Mucosa of descending colon (tissue), 3 donors: ENCODE results near the gene MYO18B. TPM values are rescaled to one million over a fixed set of nuclear protein-coding genes. Genes with fewer than 3 reads are reported as not detected.

Experiments used
- ATAC-seq: fragments of 200-7000 bp; cut with Tn5 transposase; one replicate; pipeline ENCODE4 v1.9.1; 2020; ENCODE audit warnings: mild to moderate bottlenecking, moderate library complexity
- DNase-seq, 3 donors: peaks; one replicate each; pipeline ENCODE4 v3.0.0-alpha.2; 2020
- H3K36me3 ChIP-seq: fragments of 200-600 bp; one replicate; pipeline ENCODE4 v1.8.0; 2021; ENCODE audit warnings: low read depth, mild to moderate bottlenecking
- H3K4me1 ChIP-seq: fragments of 200-600 bp; one replicate; pipeline ENCODE4 v1.8.0; 2021; ENCODE audit warnings: low read depth, mild to moderate bottlenecking
- H3K4me3 ChIP-seq: fragments of 200-600 bp; one replicate; pipeline ENCODE4 v1.8.0; 2021; ENCODE audit warnings: mild to moderate bottlenecking
- H3K9me3 ChIP-seq: fragments of 200-600 bp; one replicate; pipeline ENCODE4 v1.8.0; 2021; ENCODE audit warnings: mild to moderate bottlenecking
- intact Hi-C, 2 donors: fragments of 100-400 bp; cut with DNase I in 1 of 2; cut with micrococcal nuclease in 1 of 2; formaldehyde crosslinking; loops; one replicate each; pipeline versions ENCODE4 v1.11.0 to v1.11.1; 2022; cut with DNase I, micrococcal nuclease
- total RNA-seq, 3 donors: library from RNA; stranded (reverse); fragmentation: NEBNext Ultra II Directional in 2 of 3; extraction: Animal tissue kit (Norgen Biotek cat#: 25700) in 2 of 3; gene quantifications; one replicate each; pipeline versions ENCODE4 v1.2.1 to v1.2.4, GENCODE V29; 2021 to 2023
- TF ChIP-seq, protein P1 (sequence below): fragments of 200-600 bp; IDR thresholded peaks from one replicate; pipeline ENCODE4 v1.8.0; 2022; ENCODE audit warnings: antibody characterized with exemption, mild to moderate bottlenecking
- donor health status: DM: no; HTN: no; CAD: no; lungs with moderate emphysema.
- donor health status: DM: no; HTN: no; CAD: no.
- donor health status: DM: no; HTN: yes; CAD: no.

The MYO18B gene
- total RNA-seq, 3 donors from 2014 or later, result 0.03 to 0.17 (median 0.12) TPM

DNA sequence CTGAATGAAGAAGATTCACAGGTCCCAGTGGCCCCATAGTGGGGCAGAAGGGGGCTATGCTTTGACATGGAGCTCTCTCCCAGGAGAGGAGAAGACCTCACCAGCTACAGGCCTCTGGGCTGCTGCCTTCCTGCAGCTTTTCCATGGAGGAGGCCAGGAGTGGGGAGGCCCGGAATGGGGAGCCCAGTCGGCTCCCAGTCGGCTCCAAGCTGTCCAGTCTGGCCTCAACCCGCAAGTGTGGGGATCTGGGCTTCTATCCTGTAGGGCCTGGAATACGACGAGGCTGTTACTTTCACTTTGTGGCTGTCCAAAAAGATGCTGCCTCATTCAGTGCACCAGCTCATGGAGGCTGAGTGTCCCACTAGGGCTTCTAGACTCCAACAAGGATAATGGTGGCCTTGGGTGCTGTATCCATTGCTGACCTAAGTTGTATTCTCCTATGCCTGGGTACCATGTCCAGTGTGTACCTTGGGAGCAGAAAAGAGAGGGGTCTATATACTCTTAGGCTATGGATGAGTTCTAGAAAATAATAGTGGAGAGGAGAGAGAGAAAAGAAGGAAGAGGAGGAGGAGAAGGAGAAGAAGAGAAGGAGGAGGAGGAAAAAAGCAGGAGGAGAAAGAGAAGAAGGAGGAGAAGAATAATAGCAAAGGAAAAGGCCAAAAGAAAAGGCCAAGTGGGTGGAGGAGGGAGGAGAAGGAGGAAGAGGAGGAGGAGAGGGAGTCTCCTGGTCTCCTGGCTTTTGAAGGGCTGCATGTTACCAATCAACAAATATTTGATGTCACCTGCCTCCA is 1.1 kb downstream of the MYO18B start:
- intact Hi-C loops, result no loop called here
- Histone ChIP-seq H3K36me3 (no peaks in the 10 kb centered on the region), H3K4me1 (peaks cover 3% of the 10 kb centered on the region), H3K9me3 (no peaks in the 10 kb centered on the region), H3K4me3 (no peak overlapping the region)
- TF ChIP-seq, protein P1, sequence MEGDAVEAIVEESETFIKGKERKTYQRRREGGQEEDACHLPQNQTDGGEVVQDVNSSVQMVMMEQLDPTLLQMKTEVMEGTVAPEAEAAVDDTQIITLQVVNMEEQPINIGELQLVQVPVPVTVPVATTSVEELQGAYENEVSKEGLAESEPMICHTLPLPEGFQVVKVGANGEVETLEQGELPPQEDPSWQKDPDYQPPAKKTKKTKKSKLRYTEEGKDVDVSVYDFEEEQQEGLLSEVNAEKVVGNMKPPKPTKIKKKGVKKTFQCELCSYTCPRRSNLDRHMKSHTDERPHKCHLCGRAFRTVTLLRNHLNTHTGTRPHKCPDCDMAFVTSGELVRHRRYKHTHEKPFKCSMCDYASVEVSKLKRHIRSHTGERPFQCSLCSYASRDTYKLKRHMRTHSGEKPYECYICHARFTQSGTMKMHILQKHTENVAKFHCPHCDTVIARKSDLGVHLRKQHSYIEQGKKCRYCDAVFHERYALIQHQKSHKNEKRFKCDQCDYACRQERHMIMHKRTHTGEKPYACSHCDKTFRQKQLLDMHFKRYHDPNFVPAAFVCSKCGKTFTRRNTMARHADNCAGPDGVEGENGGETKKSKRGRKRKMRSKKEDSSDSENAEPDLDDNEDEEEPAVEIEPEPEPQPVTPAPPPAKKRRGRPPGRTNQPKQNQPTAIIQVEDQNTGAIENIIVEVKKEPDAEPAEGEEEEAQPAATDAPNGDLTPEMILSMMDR, result no peak
- no peak for DNase-seq
- ATAC-seq, result no peak

DNA sequence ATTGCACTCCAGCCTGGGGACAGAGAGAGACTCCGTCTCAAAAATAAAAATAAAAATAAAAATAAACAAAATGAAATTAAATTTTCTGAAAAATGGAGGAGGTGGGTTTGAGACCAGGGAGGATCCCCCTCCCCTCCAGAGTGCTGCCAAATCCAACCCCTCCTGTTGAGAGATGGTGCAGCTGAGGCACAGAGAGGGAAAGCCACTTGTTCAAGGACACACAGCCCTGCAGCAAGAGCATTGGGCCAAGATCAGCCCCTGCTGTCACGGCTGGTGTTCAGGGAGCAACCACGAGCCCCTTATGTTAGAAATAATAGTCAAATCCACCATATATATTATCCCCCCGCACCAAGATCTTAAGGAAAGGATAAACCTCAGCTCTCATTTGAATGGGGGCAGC is 2.7 kb downstream of the MYO18B start:
- no peak for ATAC-seq
- intact Hi-C loops, result no loop called here

DNA sequence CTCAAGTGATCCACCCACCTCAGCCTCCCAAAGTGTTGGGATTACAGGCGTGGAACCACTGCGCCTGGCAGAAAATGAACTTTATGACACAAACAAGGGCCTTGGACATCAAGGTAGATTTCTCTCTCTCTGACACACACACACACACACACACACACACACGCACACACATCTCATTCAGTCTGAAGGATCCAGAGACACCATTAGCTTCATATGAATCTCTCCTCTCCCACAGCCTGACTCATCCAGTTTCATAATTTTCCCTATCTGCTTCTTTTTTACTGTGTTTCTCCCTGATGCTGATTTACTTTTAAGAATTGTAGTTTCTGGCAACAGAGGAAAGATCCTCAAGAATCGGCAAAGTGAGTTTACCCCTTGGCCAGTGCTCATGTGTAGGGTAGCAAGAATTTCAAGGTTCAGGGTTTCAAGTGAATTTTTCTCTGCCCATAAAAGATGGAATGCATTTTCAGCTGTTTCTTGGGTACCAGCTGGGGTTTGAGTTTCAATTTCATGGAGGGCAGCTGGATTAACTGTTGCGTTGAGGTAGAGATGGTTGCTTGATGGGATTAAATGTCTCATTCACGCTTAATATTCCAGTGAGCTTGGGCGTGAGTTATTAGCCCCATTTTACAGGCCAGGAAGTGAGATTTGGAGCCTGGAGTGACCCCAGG is 3.5 kb downstream of the MYO18B start:
- DNase-seq (no peak), ATAC-seq (no peak)
- intact Hi-C loops, result no loop called here
- no peaks in the 10 kb centered on the region for H3K9me3 ChIP-seq
- H3K4me3 ChIP-seq, result no peak overlapping the region
- TF ChIP-seq, protein P1, result no peak
- no peaks in the 10 kb centered on the region for H3K36me3 ChIP-seq
- H3K4me1 ChIP-seq, result peaks cover 3% of the 10 kb centered on the region

More for the DNA sequence above, 2.7 kb downstream of the MYO18B start:
- DNase-seq, result no peak
- TF ChIP-seq, protein P1, result no peak
- Histone ChIP-seq H3K4me1 (peaks cover 3% of the 10 kb centered on the region), H3K36me3 (no peaks in the 10 kb centered on the region), H3K4me3 (no peak overlapping the region), H3K9me3 (no peaks in the 10 kb centered on the region)

DNA sequence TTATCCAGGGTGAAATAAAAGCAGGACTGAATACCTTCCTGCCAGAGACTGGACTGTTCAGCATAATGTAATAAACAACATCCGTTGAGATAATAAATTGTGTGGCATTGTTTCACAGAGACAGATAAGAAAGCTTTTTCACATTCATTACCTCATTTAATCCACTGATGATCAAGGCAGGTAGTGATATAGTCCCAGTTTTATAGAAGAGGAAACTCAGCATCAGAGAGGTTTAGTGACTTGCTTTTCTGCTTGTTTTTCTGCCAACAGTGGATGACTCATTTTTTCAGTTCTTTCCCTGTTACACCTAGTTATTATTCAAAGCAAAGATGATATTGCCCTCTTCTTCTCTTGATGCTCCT is 4.0 kb downstream of the MYO18B start:
- TF ChIP-seq, protein P1, result no peak
- no peaks in the 10 kb centered on the region for H3K36me3 ChIP-seq
- peak; percentile 61 for ATAC-seq
- H3K4me1 ChIP-seq, result peaks cover 3% of the 10 kb centered on the region
- no peaks in the 10 kb centered on the region for H3K9me3 ChIP-seq
- intact Hi-C loops, result no loop called here
- DNase-seq, result no peak
- H3K4me3 ChIP-seq, result no peak overlapping the region

DNA sequence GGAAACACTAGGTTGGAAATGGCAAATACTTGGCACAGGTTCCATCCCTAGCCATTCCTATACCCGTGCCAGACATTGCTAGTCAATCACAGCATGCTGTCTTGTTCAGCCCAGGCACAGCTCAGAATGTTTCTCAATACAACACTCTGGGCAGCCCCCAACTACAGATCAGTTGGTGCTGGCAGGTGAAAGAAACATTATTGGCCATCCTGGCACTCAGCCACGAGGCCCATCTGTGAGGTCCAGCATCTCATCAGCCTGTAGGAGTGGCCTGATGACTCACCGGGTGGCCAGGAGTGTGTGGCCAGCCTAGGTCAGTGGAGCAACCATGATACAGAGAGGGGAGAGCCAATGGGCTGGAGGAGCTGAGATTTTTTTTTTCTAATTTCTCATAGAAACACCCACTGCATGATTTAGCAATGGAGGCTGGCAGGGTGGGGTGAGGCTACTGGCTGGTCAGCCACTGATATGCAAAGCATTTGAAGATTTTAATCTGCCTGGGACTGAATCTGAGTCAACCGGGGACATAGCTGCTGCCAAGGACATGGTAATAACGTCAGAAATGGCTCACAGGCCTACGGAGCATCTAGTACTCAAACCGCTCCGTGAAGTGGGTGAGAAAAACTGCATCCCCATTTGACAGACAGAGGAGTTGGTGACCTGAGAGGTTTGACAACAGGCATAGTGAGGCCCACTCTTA is 5.4 kb downstream of the MYO18B start:
- peak in 2 of 3 donors; percentile 36 to 70 for DNase-seq
- intact Hi-C loops, result no loop called here
- no peaks in the 10 kb centered on the region for H3K9me3 ChIP-seq

More for the DNA sequence above, 5.4 kb downstream of the MYO18B start:
- ATAC-seq, result peak; percentile 63
- Histone ChIP-seq H3K36me3 (no peaks in the 10 kb centered on the region), H3K4me1 (peaks cover 3% of the 10 kb centered on the region), H3K4me3 (no peak overlapping the region)
- TF ChIP-seq, protein P1, result no peak
